ENCODE measurements around the gene RETREG1. TPM values are rescaled to one million over a fixed set of nuclear protein-coding genes. Genes with fewer than 3 reads are reported as not detected.
"Not testable (repeated sequence)": the region's sequence is repeated elsewhere in the genome, so short reads cannot be mapped to it uniquely, and the experiment has no call there.

Gene RETREG1
- total RNA-seq, 1 experiment from 2014 or later: not detected

GRCh38 chr5:16541592-16541991 is 75.2 kb downstream of the RETREG1 start:
- not testable (repeated sequence) for H3K4me1 ChIP-seq (ENCODE audit: low read length); H4K20me1 ChIP-seq (ENCODE audit: insufficient read depth, low read depth, low read length); H3K9me3 ChIP-seq (ENCODE audit: low read length)

GRCh38 chr5:16540421-16540820 is 76.4 kb downstream of the RETREG1 start:
- Histone ChIP-seq H3K79me2 (ENCODE audit: low read length) (no peaks in the 10 kb centered on the region), H3K9ac (ENCODE audit: low read length) (no peak overlapping the region), H3K27ac (ENCODE audit: low read length) (no peak overlapping the region), H3K27me3 (ENCODE audit: low read length) (no peaks in the 10 kb centered on the region), H3K4me2 (ENCODE audit: low read depth, low read length, poor library complexity, severe bottlenecking) (no peak overlapping the region), H3K36me3 (ENCODE audit: insufficient read depth, low read length) (no peaks in the 10 kb centered on the region), H4K20me1 (ENCODE audit: insufficient read depth, low read depth, low read length) (no peaks in the 10 kb centered on the region), H2AFZ (ENCODE audit: low read length) (no peak overlapping the region), H3K9me3 (ENCODE audit: low read length) (no peaks in the 10 kb centered on the region), H3K9me2 (replicated peaks; ENCODE audit: insufficient read depth, low read length) (no peaks in the 10 kb centered on the region), H3K4me3 (ENCODE audit: low read length) (no peak overlapping the region), H3K4me1 (ENCODE audit: low read length) (no peaks in the 10 kb centered on the region)
- DNase-seq: no peak

More at GRCh38 chr5:16541592-16541991, 75.2 kb downstream of the RETREG1 start:
- not testable (repeated sequence) for H3K79me2 ChIP-seq (ENCODE audit: low read length); H2AFZ ChIP-seq (ENCODE audit: low read length); H3K27ac ChIP-seq (ENCODE audit: low read length); H3K36me3 ChIP-seq (ENCODE audit: insufficient read depth, low read length); H3K4me3 ChIP-seq (ENCODE audit: low read length); H3K9me2 ChIP-seq (replicated peaks; ENCODE audit: insufficient read depth, low read length); H3K27me3 ChIP-seq (ENCODE audit: low read length); H3K4me2 ChIP-seq (ENCODE audit: low read depth, low read length, poor library complexity, severe bottlenecking); H3K9ac ChIP-seq (ENCODE audit: low read length); DNase-seq

- Histone ChIP-seq H3K9me3 (ENCODE audit: low read length) (no peaks in the 10 kb centered on the region), H2AFZ (ENCODE audit: low read length) (no peak overlapping the region), H3K4me1 (ENCODE audit: low read length) (no peaks in the 10 kb centered on the region), H3K79me2 (ENCODE audit: low read length) (no peaks in the 10 kb centered on the region), H4K20me1 (ENCODE audit: insufficient read depth, low read depth, low read length) (no peaks in the 10 kb centered on the region), H3K36me3 (ENCODE audit: insufficient read depth, low read length) (no peaks in the 10 kb centered on the region), H3K9ac (ENCODE audit: low read length) (no peak overlapping the region), H3K4me2 (ENCODE audit: low read depth, low read length, poor library complexity, severe bottlenecking) (no peak overlapping the region), H3K27ac (ENCODE audit: low read length) (no peak overlapping the region), H3K9me2 (replicated peaks; ENCODE audit: insufficient read depth, low read length) (no peaks in the 10 kb centered on the region), H3K4me3 (ENCODE audit: low read length) (no peak overlapping the region), H3K27me3 (ENCODE audit: low read length) (no peaks in the 10 kb centered on the region)
- DNase-seq: no peak
Observed at GRCh38 chr5:16539169-16539666, 77.6 kb downstream of the RETREG1 start.

- no peak overlapping the region for H3K9ac ChIP-seq (ENCODE audit: low read length)
- no peak overlapping the region for H3K4me2 ChIP-seq (ENCODE audit: low read depth, low read length, poor library complexity, severe bottlenecking)
- H3K27ac ChIP-seq (ENCODE audit: low read length): no peak overlapping the region
- H3K9me2 ChIP-seq (replicated peaks; ENCODE audit: insufficient read depth, low read length): no peaks in the 10 kb centered on the region
- no peak for DNase-seq
- H3K4me1 ChIP-seq (ENCODE audit: low read length): no peaks in the 10 kb centered on the region
- no peak overlapping the region for H2AFZ ChIP-seq (ENCODE audit: low read length)
- no peaks in the 10 kb centered on the region for H3K79me2 ChIP-seq (ENCODE audit: low read length)
- no peaks in the 10 kb centered on the region for H4K20me1 ChIP-seq (ENCODE audit: insufficient read depth, low read depth, low read length)
- no peak overlapping the region for H3K4me3 ChIP-seq (ENCODE audit: low read length)
- no peaks in the 10 kb centered on the region for H3K27me3 ChIP-seq (ENCODE audit: low read length)
- H3K9me3 ChIP-seq (ENCODE audit: low read length): no peaks in the 10 kb centered on the region
- no peaks in the 10 kb centered on the region for H3K36me3 ChIP-seq (ENCODE audit: insufficient read depth, low read length)
Observed at GRCh38 chr5:16538006-16538405, 78.8 kb downstream of the RETREG1 start.

- H3K27me3 ChIP-seq (ENCODE audit: low read length): no peaks in the 10 kb centered on the region
- no peaks in the 10 kb centered on the region for H3K9me2 ChIP-seq (replicated peaks; ENCODE audit: insufficient read depth, low read length)
- H3K36me3 ChIP-seq (ENCODE audit: insufficient read depth, low read length): no peaks in the 10 kb centered on the region
- H2AFZ ChIP-seq (ENCODE audit: low read length): no peak overlapping the region
- H4K20me1 ChIP-seq (ENCODE audit: insufficient read depth, low read depth, low read length): no peaks in the 10 kb centered on the region
- H3K27ac ChIP-seq (ENCODE audit: low read length): no peak overlapping the region
- H3K4me1 ChIP-seq (ENCODE audit: low read length): no peaks in the 10 kb centered on the region
- no peak overlapping the region for H3K9ac ChIP-seq (ENCODE audit: low read length)
- no peak overlapping the region for H3K4me2 ChIP-seq (ENCODE audit: low read depth, low read length, poor library complexity, severe bottlenecking)
- no peaks in the 10 kb centered on the region for H3K9me3 ChIP-seq (ENCODE audit: low read length)
- no peak for DNase-seq
- no peak overlapping the region for H3K4me3 ChIP-seq (ENCODE audit: low read length)
- H3K79me2 ChIP-seq (ENCODE audit: low read length): no peaks in the 10 kb centered on the region
Observed at GRCh38 chr5:16536818-16537217, 80.0 kb downstream of the RETREG1 start.

- Histone ChIP-seq H3K27me3 (ENCODE audit: low read length) (no peaks in the 10 kb centered on the region), H3K9me3 (ENCODE audit: low read length) (no peaks in the 10 kb centered on the region), H3K4me1 (ENCODE audit: low read length) (no peaks in the 10 kb centered on the region), H3K27ac (ENCODE audit: low read length) (no peak overlapping the region), H3K4me2 (ENCODE audit: low read depth, low read length, poor library complexity, severe bottlenecking) (no peak overlapping the region), H3K9me2 (replicated peaks; ENCODE audit: insufficient read depth, low read length) (no peaks in the 10 kb centered on the region), H3K4me3 (ENCODE audit: low read length) (no peak overlapping the region), H3K79me2 (ENCODE audit: low read length) (no peaks in the 10 kb centered on the region), H3K9ac (ENCODE audit: low read length) (no peak overlapping the region), H4K20me1 (ENCODE audit: insufficient read depth, low read depth, low read length) (no peaks in the 10 kb centered on the region), H3K36me3 (ENCODE audit: insufficient read depth, low read length) (no peaks in the 10 kb centered on the region), H2AFZ (ENCODE audit: low read length) (no peak overlapping the region)
- no peak for DNase-seq
Observed at GRCh38 chr5:16536246-16536645, 80.6 kb downstream of the RETREG1 start.

- H3K4me1 ChIP-seq (ENCODE audit: low read length): no peaks in the 10 kb centered on the region
- H3K27ac ChIP-seq (ENCODE audit: low read length): no peak overlapping the region
- H3K4me2 ChIP-seq (ENCODE audit: low read depth, low read length, poor library complexity, severe bottlenecking): no peak overlapping the region
- H4K20me1 ChIP-seq (ENCODE audit: insufficient read depth, low read depth, low read length): no peaks in the 10 kb centered on the region
- H3K4me3 ChIP-seq (ENCODE audit: low read length): no peak overlapping the region
- no peak for DNase-seq
- no peaks in the 10 kb centered on the region for H3K79me2 ChIP-seq (ENCODE audit: low read length)
- H3K9ac ChIP-seq (ENCODE audit: low read length): no peak overlapping the region
- H2AFZ ChIP-seq (ENCODE audit: low read length): no peak overlapping the region
- H3K27me3 ChIP-seq (ENCODE audit: low read length): no peaks in the 10 kb centered on the region
- H3K9me2 ChIP-seq (replicated peaks; ENCODE audit: insufficient read depth, low read length): no peaks in the 10 kb centered on the region
- no peaks in the 10 kb centered on the region for H3K9me3 ChIP-seq (ENCODE audit: low read length)
- no peaks in the 10 kb centered on the region for H3K36me3 ChIP-seq (ENCODE audit: insufficient read depth, low read length)
Observed at GRCh38 chr5:16534280-16534679, 82.5 kb downstream of the RETREG1 start.

GRCh38 chr5:16531063-16531648 is 85.6 kb downstream of the RETREG1 start:
- Histone ChIP-seq H3K79me2 (ENCODE audit: low read length) (no peaks in the 10 kb centered on the region), H3K4me2 (ENCODE audit: low read depth, low read length, poor library complexity, severe bottlenecking) (no peak overlapping the region), H3K27me3 (ENCODE audit: low read length) (no peaks in the 10 kb centered on the region), H3K9me3 (ENCODE audit: low read length) (no peaks in the 10 kb centered on the region), H2AFZ (ENCODE audit: low read length) (no peak overlapping the region), H3K9ac (ENCODE audit: low read length) (no peak overlapping the region), H3K27ac (ENCODE audit: low read length) (no peak overlapping the region), H3K4me1 (ENCODE audit: low read length) (no peaks in the 10 kb centered on the region), H3K36me3 (ENCODE audit: insufficient read depth, low read length) (no peaks in the 10 kb centered on the region), H3K4me3 (ENCODE audit: low read length) (no peak overlapping the region), H4K20me1 (ENCODE audit: insufficient read depth, low read depth, low read length) (no peaks in the 10 kb centered on the region), H3K9me2 (replicated peaks; ENCODE audit: insufficient read depth, low read length) (no peaks in the 10 kb centered on the region)
- no peak for DNase-seq

All from Karpas-422 (cell line).